ENCODE measurements around the gene BRD1.

Gene BRD1

GRCh38 chr22:49749227-49749626, 78.4 kb downstream of the BRD1 start:
- no peak for DNase-seq

GRCh38 chr22:49748514-49748913, 79.2 kb downstream of the BRD1 start:
- no peak for DNase-seq

DNA sequence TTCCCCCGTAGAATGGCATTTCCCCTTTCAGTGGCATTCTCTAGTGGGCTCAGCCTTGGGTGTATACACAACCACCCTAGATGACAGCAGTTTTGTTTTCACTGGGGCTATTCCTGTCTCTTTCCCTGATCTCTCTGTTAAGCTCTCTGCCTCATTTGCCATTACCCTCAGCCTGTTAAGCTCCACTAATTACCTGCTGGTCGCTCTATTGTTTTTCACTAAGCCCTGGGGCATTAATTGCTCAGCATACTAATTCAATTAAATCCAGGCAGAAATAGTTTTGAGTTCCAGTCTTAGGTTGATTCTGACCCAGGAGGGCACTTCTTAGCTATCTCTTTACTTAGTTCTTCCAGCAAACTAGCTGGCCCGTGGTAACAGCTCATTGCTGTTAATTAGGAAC, 80.0 kb downstream of the BRD1 start:
- DNase-seq = no peak

DNA sequence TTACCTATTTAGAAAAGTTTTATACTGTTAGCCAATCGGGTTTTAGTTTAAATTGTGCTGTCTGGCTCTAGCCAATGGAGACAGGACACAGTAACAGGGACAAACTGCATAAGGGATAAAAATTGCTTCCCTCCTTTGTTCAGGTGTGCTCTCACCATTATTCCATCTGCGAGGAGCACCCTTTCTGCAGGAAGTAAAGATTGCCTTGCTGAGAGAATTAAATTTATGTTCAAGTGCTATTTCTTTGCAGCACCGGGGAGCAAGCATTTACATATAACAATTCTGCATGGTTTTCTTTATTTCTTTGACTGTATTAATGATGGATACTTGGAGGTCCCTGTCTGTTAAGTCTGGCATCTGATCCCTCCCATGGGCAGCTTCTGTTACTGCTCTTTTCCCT, 80.5 kb downstream of the BRD1 start:
- DNase-seq = no peak

DNA sequence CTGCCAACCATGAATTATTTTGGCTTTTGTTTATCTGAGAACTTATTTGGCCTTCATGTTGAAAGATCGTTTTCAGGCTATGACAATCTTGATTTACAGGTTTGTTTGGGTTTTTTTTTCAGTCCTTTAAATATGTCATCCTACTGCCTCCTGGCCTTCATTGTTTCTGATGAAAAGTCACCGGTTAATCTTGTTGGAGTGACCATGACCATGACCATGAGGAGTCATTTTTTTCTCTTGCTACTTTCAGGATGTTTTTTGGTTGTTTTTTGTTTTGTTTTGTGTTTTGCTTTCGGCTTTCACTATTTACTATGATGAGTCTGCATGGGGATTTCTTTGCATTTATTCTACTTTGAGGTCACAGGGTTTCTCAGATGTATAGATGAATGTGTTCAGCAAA, 81.6 kb downstream of the BRD1 start:
- DNase-seq = no peak

- DNase-seq = no peak
Measured at GRCh38 chr22:49740242-49740641, 87.4 kb downstream of the BRD1 start.

DNA sequence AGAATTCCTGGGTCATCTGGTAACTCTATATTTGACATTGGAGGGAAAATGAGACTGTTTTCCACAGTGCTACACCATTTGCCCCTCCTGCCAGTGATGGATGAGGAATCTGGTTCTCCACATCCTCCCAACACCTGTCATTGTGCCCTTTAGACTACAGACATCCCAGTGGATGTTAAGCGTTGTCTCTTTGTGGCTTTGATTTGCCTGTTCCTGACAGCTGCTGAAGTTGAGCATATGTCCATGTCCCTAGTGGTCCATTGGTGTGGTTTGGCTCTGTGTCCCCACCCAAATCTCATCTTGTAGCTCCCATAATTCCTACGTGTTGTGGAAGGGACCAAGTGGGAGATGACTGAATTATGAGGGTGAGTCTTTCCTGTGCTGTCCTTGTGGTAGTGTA, 88.5 kb downstream of the BRD1 start:
- no peak for DNase-seq

GRCh38 chr22:49738566-49738965, 89.1 kb downstream of the BRD1 start:
- DNase-seq = no peak

DNA sequence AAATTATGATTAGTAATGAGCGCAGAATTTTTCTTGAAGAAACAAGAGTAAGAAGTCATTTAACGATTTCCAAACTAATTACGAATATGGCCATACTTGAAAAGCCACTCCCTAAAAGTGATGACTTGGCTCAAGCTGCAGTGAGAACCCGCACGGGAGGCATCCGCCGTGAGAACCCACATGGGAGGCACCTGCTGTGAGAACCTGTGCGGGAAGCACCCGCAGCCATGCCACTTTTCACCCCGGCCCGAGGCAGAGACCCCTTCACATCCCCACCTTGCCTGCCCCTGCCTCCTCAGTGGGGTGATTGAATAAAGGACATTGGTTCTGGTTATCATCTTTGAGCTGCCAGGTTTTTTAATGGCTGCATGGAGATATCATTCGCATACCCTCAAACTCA, 89.7 kb downstream of the BRD1 start:
- DNase-seq = no peak

- DNase-seq = no peak
Measured at GRCh38 chr22:49737101-49737551, 90.5 kb downstream of the BRD1 start.

DNA sequence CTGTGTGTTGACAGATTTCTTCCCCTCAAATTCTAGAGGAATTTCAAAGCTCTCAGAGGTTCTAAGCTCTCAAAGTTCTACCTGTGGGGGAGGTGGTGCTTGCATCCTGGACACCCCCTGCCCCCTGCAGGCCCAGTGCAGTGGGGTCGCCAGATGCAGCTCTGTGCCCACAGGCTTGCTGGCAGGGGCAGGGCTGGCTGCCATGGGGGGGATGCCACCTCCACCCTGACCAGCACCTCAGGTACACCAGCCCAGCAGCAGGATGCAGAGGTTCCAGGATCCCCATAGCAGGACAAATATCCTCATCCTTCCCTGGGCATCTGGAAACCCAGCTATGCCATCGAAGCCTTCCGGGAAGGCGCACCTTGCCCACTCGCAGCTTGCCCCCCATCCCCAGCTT, 91.1 kb downstream of the BRD1 start:
- DNase-seq = no peak

- no peak for DNase-seq
Measured at GRCh38 chr22:49735901-49736421, 91.7 kb downstream of the BRD1 start.

- DNase-seq = no peak
Measured at GRCh38 chr22:49735411-49735900, 92.2 kb downstream of the BRD1 start.

- DNase-seq = no peak
Measured at GRCh38 chr22:49734882-49735281, 92.8 kb downstream of the BRD1 start.

GRCh38 chr22:49734390-49734789, 93.3 kb downstream of the BRD1 start:
- DNase-seq = no peak

DNA sequence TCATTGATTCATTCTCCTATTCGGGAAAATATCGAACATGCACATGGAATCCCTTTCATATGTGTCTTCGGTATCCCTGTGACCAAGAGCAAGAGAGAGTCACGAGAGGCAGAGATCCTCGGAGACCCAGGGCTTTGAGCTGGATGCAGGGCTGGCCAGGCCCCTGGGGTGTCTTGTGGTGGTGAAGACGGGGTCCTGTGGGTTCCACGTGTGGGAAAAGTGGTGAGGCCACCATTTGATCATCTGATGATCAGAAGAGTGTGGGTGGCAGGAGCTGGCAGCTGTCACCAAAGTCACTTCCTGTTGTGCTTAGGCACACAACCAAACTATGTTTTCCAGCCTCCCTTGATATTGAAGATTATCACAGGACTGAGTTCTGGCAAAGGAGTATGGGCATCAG, 94.0 kb downstream of the BRD1 start:
- no peak for DNase-seq

DNA sequence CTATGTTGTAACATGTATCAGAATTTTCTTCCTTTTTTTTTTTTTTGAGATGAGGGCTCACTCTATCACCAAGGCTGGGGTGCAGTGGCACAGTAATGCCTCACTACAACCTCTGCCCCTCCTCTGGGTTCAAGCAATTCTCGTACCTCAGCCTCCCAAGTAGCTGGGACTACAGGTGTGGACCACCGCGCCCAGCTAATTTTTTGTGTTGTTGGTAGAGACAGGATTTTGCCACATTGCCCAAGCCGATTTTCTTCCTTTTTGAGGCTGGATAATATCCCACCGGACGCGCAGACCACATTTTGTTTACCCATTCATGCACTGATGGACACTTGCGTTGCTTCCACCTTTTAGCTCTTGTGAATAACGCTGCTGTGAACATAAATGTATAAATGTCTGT, 97.0 kb downstream of the BRD1 start:
- no peak for DNase-seq

- no peak for DNase-seq
Measured at GRCh38 chr22:49728570-49729271, 99.0 kb downstream of the BRD1 start.

- no peak for DNase-seq
Measured at GRCh38 chr22:49727881-49728569, 99.6 kb downstream of the BRD1 start.

- no peak for DNase-seq
Measured at GRCh38 chr22:49727191-49727880, 100.3 kb downstream of the BRD1 start.

- no peak for DNase-seq
Measured at GRCh38 chr22:49726701-49727101, 101.0 kb downstream of the BRD1 start.

GRCh38 chr22:49726022-49726681, 101.5 kb downstream of the BRD1 start:
- DNase-seq = no peak

DNA sequence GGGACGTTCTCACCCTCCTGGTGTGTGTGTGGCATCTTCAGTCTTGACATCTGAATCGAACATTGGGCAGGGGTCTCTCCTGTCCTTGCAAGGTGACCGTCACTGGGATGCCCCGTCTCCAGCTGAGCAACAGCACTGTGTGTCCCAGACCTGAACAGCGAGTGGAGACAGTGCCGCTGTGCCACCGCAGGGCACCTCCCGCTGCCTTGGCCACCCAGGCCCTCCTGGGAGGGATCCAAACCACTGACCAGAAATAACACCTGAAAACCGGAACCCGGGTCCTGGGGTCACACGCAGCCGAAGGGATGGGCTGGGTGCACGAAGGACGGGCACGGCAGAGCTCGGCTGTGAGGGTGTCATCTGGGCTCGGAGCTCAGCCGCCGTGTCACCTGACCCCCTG, 102.2 kb downstream of the BRD1 start:
- no peak for DNase-seq

Data from activated gamma-delta T cell (primary cell).